ENCODE data around the gene CTSO.

DNA sequence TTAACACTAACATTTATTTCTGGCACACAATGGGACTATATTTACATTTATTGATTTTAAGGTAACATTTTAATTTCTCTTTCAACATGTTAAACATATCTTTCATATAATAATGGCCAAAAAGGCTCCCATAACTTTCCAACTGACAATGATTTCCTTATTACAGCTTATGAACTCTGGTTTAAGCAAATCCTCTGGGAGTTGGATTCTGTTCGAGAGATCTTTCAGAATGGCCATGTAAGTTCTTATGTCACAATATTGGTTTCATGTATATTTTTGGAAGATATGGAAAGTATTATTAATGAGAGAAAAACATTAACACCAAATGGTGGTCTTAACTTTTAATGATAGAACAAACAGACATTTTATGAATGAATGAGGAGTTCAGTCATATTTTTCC, 46.1 kb downstream of the CTSO start:
- TF ChIP-seq CTCF (IDR thresholded peaks at IDR 0.05; ENCODE audit: insufficient read depth, low read depth, low read length), result no peak
- no peak for TF ChIP-seq EZH2 (IDR thresholded peaks at IDR 0.05; ENCODE audit: insufficient read depth, low read length)

Measured in astrocyte (in vitro differentiated cells and primary cell).